LNCAP (cell line): ENCODE results near the gene COL8A1.

ENCODE experiments used
- TF ChIP-seq, protein P1 (sequence below): fragments of 450-650 bp; IDR thresholded peaks from 2 replicates; pipeline ENCODE4 v1.5.1; 2017; ENCODE audit warnings: mild to moderate bottlenecking

Gene COL8A1

DNA sequence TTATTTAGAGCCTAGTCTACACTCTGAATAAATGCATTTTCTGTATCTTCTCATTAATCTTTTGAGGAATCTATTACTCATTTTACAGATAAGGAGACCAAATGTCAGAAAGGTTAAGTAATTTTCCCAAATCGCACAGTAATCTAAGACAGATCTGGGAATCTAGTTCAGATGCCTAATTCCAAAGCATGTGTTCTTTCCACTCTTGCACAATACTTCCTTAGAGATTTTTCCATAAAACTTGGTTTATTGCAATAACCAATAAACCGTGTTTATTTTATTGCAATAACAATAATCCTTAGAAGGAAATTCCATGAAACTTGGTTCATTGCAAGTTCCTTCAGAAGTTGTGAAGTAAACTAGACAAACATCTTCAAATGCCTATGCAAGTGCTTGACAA is 17.4 kb upstream of the COL8A1 start:
- TF ChIP-seq, protein P1, sequence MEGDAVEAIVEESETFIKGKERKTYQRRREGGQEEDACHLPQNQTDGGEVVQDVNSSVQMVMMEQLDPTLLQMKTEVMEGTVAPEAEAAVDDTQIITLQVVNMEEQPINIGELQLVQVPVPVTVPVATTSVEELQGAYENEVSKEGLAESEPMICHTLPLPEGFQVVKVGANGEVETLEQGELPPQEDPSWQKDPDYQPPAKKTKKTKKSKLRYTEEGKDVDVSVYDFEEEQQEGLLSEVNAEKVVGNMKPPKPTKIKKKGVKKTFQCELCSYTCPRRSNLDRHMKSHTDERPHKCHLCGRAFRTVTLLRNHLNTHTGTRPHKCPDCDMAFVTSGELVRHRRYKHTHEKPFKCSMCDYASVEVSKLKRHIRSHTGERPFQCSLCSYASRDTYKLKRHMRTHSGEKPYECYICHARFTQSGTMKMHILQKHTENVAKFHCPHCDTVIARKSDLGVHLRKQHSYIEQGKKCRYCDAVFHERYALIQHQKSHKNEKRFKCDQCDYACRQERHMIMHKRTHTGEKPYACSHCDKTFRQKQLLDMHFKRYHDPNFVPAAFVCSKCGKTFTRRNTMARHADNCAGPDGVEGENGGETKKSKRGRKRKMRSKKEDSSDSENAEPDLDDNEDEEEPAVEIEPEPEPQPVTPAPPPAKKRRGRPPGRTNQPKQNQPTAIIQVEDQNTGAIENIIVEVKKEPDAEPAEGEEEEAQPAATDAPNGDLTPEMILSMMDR: no peak

DNA sequence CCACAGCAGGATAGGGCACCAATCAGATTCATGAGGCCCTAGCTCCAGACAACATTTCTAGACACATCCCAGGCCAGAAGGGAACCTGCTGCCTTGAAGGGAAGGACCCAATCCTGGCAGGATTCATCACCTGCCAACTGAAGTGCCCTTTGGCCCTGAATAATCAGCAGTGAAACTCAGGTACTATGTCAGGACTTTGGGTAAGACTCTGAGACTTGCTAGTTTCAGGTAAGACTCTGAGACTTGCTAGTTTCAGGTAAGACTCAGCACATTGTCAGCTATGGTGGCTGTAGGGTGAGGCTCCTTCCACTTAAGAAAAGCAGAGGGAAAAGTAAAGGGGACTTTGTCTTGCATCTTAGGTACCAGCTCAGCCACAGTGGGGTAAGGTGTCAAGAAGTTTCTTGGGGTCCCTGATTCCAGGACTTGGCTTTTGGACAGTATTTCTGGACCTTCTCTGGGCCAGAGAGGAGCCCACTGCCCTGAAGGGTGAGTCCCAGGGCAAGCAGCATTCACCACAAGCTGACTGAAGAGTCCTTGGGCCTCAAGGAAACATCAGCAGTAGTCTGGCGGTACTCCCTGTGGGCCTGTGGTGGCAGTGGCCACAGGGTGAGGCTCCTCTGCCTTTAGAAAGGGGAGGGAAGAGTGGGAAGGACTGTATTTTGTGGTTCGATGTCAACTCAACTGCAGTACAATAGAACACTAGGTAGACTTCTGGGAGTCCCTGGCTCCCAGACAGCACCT is 13.7 kb upstream of the COL8A1 start:
- TF ChIP-seq, protein P1: no peak

DNA sequence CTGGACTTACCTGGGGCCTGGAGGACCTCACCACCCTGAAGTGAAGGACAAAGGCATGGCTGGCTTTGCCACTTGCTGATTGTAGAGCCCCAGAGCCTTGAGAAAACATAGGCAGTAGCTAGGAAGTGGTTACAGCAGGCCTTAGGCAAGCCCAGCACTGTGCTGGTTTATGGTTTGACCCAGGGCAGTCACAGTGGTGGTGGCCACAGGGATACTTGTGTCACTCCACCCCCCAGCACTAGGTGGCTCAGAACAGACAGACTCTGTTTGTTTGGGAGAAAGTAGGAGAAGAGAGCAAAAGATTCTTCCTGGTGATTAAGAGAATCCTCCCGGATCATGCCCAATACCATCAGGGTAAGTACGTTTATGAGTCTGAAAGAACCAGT is 13.2 kb upstream of the COL8A1 start:
- TF ChIP-seq, protein P1: no peak

DNA sequence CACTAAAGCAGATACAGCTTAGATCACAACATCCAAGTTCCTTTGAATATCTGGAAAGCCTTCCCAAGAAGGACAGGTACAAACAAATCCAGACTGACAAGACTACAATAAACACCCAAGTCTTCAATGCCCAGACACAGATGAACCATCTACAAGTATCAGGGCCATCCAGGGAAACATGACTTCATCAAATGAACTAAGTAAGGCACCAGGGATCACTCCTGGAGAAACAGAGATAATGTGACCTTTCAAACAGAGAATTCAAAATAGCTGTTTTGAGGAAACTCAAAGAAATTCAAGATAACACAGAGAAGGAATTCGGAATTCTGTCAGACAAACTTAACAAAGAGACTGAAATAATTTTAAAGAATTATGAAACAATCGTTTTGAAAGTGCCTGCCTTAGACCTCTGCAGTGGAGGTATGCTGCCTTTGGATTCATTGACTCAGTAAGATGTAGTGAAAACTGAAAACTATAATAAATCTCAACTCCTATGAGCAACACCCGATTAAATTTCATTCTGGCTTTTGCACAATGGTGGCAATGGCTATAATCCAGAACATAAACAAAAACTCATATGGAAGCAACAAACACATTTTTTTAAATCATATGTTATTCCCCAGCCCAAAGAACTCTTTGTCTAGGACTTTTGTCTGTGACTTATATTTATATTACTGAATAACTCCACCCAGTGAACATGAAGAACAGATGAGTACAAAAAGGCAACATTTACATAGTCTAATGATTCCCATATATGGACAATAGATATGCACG is 12.6 kb upstream of the COL8A1 start:
- TF ChIP-seq, protein P1: no peak

DNA sequence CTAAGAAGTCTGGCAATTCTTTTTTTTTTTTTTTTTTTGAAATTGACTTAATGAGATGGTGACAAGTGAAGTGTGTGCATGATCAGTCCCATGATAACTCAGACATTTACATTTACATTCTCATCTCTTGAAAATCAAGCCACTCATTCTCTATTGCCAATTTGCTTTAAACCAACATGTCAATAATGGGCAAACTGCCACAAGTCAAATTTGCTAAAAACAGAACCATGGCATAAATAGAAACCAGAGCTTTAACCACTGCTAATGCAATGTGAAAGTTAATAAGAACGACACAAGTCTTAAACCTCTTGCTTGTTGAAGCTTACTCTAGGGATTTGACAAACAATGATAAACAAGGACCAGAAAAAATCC is 12.0 kb upstream of the COL8A1 start:
- TF ChIP-seq, protein P1: no peak

DNA sequence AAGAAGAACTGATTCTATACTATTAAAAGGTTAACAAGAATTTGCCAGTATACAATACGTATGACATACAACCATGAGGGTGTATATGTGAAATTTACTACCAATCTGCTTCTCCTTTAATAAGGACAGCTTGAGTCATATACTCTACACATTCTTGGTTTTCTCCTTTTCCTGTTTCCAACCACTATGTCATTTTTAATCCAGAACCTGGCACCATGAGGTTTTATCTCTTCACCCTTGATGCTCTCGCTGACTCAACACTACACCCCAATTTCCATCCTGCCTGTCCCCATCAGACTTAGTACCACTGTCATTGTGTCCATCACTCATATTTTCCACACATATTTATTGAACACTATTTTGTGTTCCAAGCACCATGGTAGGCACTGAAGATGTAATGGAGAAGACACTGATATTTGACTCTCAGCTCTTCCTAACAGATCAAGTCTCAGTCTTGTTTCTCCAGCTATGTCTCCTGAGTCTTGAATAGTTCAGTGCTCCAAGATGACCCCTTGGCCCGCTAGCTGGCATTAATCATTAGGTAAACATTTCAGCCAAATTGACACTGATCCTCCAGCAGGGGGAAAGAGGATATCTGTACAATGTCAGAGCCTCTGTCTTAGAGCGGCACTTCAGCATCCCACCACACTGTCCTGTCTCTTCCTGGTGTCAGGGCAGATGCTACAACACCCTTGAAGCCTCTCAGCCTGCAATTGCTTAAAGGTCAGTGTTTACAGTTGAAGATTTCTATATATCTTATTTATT is 11.2 kb upstream of the COL8A1 start:
- TF ChIP-seq, protein P1: no peak

DNA sequence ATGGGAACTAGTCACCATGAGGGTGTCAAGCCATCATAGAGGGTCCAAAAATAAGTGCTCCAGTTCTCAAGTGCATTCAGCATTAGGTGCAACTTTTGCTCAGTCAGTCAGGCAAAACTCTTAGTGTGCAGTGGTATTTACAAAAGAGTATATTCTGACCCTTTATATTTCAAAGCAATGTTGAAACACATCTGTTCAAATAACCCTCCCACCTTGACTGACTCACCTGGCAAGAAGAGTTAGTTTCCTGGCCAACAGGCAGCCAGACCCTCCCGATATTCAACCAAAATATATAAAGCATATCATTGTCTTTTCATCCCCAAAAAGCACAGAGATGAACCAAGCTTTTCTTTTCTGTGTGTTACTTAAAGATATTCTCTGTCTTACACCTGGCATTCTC is 7.6 kb upstream of the COL8A1 start:
- TF ChIP-seq, protein P1: no peak
